Measurements from ENCODE around the gene GABRR2. TPM values are rescaled to one million over a fixed set of nuclear protein-coding genes. Genes with fewer than 3 reads are reported as not detected.
A peak's percentile ranks its signal among the peaks of the same experiment; 100 is the strongest.

Gene GABRR2
- total RNA-seq: not detected

DNA sequence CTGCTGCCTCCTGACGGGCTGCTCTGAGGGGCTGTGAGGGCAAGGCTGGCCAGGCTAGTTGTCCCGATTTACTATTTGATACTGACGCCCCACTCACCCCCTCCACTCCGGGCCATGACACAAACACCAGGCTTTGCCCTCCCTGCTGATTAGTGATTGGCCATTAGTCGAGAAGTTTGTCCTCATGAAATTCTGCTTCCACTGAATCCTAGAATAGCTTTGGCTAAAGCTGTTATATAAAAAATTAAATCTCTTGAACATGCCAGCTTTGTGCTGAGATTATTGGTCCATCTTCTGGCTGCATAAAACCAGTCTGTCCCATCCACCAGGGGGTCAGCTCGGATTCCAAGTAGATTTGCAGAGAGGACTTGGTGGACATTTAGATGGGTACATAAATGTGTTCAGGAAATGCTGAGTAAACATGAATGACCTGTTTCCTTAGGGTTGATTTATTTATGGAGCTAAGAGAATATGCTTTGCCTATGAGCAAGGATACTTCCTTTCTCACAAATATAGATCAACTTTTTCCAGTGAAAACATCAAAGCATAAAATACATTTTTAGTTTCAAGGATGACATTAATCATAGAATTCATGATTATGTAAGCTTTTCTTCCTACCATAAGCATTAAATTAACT lies at the start of gene GABRR2:
TSS of gene GABRR2 (minus strand) at position 51 of the 637 bp plus-strand sequence. CDS start 134 bp downstream, outside the sequence.
- ATAC-seq: no peak

DNA sequence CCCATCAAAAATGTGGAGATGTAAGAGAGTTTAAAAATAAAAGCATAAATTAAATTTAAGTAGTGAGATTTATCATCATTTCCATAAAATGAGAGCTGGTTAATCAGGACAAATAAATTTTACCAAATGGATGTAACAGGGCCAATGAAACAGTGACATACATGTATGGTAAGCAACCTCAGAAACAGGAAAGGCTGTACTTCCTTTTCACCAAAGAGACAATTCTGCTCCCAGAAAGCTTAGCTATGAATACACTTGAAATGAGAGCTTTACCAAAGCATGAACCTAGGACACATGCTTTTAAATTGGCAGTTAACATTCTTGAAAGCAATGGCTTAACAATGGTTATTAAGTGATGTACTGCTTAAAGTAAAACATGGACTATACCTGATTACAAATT lies 49.5 kb upstream of the GABRR2 start:
- no peak for ATAC-seq

DNA sequence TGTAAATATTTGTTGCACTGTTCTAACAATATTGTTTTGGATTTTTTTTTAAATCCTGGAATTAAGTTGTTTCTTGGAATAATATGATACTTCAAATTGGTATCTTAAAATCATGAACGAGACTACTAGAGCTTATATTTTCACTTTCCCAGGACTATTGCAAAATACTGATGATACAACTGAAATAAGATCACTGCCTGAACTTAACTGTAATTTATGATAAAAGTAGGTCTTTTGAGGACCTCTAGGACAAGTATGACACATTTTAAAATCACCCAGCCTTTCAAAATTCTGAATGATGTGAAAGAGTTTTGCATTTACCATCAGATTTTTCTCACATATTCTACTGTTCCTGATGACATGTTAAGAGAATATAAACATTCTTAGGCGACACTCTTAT lies 46.1 kb upstream of the GABRR2 start:
- no peak for ATAC-seq

DNA sequence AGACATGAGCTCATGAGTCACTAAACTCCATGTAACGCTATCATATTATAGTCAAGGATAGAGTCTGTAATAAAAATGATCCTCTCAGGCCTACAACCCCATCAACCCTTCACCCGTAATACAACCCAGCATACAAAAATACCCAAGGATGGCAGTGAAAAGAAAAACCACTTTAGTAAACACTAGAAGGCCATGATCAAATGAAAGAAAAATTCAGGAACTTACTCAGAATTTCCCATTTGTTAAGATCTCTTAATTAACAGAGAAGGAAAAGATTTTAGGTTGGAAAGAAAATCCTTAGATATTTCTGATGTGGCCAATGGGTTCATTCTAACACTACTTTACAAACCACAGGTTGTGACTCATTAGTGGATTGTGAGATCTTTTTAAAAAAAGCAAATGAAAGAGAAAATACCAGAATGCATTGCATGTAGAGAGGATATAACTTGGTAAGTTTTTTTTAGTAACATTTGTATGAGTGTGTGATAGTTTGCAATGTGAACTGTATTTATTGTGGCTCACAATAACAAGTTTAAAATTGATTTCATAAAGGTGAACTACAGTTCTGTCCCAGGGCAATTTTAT lies 45.4 kb upstream of the GABRR2 start:
- no peak for ATAC-seq

DNA sequence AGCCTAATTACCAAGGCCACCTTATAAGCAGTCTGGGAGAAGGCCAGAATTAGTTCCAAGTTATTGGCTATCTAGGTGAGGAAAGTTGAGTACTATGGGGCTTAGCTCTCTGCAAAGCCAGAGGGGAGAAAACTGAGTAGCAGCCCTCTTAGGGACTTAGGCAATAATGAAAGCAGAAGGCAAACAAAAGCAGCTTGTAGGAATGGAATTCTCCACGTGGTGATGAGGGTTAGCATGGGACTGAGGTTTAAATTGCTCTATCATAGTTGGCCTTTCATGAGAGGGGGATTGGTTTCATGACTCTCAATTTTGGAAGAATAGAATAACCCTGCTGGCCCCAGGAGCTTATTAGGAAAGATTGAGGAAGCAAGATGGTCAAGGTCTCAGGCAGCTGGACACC lies 44.5 kb upstream of the GABRR2 start:
- no peak for ATAC-seq

DNA sequence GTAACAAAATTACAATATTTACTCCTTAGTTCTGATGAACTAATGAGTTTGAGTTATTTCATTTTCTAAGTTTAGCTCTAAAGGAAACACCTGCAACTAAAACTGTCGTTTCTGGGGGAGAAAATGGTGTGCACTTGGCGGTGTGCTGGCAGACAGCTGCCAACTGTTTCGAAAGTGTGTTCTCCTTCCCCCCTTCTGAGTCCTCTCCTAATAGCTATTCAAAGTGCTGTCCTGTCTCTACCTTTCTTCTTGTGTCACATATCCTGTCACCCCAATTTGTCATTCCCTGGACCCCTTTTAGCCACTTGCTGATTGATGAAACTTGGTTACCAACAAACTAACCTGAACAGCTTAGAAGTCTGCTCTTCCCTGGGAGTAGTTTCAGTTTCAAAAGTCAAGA lies 42.3 kb upstream of the GABRR2 start:
- ATAC-seq: no peak

DNA sequence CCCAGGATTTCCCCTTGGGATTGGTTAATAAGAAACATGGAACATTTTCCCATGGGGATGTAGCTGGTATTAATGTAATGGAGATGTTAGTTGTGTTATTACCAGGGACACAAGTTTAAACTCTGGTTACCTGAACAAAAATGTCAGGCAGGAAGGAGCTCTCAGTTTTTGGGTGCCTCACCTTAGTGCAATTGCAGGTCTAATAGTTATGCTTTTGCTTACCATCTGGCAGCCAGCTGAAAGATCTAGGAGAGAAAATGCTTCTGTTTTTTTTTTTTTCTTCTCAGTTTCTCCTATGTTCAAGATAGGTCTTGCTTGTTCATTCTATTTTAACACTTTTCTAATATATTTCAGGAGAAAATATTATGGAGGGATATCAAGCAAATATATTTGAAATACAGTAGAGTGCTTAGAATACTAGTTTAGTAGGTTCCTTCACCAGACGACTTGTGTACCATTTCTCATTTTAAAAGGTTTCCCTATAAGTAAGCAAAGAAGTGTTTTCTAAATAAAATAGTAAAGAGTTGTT lies 41.6 kb upstream of the GABRR2 start:
- ATAC-seq: no peak

DNA sequence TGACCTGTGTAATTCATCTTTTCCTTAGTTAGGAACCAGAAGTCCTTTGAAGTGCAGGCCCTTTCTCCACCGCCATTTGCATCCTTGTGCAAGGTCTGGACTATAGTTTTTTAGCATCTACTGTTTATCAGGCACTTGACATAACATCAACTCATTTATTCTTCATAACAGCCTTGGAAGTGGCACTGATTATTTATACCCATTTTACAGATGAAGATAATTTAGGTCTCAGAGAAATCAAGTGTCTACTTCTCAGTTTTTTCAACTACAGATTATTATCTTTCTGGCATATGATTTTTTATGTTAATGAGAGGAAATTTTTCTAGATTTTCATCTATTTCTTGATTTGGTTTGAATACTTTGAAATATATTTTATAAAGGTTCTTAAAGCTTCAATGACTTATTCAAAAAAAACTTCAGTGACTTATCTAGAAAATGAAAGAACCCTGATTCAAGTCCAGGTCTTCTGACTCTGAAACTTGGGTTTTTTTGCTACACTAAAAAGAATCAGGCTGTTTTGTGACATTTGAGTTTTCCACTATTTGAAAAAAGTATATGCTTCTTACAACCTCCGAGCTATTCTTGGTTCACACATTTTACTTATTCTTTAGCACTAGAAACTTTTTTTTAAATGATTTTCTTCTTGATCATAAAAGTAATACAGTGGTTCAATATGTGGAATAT lies 40.6 kb upstream of the GABRR2 start:
- ATAC-seq: no peak

DNA sequence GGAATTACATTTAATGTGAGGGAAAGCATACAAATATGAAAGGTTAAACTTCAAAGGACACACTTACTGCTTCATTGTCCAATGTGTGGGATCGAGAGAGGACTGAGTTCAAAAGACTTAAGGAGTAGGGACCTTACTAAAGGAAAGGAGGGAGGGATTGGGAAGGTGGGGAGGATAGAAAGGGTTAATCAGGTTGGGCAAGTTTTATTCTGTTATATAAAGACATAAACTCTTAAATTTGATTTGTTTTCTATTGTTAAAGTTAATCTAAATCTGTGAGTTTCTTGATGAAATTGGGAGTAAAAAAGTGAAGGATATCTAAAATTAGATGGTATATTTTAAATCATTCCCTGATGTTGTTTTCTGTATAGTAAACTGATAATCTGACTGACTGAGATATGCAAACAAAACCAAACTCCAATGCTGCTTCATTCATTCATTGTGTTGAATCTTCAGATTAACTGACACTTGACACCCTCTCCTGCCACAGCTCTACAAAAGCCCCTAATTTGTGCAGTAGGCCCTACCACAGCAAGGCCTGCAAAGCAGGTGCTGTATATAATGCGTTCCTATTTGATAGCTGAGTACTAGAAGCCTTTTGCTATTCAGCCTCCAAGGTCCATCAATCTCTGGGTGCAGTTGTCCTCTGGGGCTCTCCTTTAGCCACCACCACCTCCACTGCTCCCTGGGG lies 38.7 kb upstream of the GABRR2 start:
- ATAC-seq: no peak

DNA sequence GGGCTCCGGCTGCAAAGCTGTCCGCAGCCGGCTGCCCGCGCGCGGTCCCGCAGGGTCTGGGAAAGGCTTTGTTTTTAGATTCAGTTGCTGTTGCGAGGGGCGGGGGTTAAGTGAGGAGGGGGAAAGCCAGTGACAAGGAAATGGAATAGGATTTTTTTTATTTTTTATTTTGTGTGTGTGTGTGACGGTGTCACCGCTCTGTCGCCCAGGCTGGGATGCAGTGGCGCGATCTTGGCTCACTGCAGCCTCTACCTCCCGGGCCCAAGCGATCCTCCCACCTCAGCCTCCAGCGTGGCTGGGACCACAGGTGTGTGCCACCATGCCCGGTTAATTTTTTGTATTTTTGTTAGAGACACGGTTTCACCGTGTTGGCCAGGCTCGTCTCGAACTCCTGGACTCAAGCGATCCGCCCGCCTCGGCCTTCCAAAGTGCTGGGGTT lies 38.0 kb upstream of the GABRR2 start:
- ATAC-seq: no peak

DNA sequence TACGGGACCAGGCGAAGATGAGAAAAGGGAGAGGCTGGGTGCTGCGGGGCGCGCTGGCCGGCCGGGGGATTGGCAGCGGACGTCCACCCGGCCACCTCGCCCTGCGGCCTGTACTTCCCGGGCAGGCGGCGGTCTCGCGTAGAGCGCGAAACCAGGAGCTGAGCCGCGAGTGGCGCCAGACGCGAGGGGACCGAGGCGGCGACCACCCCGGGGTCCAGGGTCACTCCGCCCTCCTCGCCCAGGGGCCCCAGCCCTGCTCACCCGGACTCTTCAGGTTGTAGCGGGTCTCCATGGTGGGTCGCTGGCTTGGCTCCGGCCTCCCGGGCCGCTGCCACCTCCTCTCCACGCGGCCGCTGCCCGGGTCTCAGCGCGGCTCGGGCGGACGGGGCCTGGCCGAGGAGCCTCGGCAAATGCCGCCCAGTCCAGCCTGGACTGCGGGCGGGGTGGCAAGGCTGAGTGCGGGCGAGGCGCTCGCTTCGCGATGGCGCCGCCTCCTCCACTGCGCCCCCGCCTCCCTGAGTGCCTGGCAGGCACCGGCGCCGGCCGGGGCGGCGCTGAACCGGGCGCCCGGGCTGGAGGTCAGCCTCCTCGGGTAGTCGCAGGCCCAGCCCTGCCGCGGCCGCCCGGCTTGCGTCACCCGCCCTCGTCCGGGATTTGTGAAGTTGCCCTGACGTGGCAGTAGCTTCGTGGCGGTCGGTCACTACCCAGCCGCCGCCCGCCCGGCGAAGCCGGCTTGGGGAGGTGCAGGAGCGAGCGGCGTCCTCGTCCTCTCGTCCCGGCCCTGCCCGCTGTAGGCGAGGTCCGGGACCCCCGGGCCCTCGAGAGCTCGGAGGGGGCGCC lies 37.4 kb upstream of the GABRR2 start, which contains the start of gene UBE2J1:
TSS of gene UBE2J1 (minus strand) at position 445 of the 840 bp plus-strand sequence. CDS start at position 292, 153 bp downstream.
- peak; percentile 98 for ATAC-seq

DNA sequence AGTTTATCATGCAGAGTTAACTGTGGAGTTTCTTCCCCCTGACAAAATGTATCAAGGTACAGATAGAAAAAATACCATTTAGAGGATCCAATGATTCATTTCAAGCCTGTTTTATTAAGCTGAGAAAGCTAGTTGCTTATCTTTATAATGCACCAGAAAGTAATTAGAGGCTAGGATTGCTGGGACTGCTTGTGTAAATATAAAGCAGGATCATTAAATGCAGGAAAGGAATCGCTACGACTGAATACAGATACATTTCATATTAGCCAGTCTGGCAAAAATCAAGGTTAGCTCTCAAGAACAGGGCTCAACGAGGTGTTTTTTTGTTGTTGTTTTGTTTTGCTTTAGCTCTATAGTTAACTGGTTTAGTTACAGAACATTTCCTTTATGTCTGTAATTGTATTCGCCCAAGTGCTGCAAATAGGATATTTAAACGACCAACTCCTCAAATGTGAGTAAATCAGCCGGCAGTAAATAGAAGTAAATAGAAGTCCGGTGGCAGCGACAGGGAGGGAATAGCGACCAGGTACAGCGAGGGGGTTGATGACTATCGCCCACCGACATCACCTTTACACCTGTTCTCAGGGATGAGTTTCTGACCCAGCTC lies 36.7 kb upstream of the GABRR2 start:
- ATAC-seq: no peak

DNA sequence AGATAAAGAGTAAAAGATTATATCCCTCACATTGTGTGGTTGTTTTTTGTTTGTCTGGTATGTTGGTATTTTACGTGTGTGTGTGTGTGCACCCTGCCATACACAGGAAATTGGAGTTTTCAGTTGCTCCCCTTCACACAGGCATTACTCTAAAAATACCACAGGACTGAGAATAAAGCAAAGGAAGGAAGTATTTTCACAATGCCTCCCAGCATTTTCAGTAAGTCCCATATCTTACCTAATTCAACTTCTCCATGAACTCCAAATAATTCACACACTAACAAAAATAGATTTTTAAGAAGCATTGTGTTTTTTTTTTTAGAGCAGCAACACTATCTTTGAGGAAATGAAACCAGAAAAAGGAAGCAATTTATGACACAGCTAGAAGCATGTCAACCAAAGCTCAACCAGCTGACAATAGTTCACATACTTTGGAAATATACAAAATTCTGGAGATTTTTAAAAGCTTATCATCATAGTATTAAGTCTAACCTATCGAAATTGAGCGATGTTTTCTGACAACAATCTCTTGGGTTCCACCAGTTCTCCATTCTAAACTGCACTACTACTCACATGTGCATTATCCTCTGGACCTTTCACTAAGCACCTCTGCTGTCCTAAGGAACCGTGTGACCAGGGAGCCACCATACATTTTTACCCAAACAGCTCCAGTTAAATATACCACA lies 35.3 kb upstream of the GABRR2 start:
- no peak for ATAC-seq

DNA sequence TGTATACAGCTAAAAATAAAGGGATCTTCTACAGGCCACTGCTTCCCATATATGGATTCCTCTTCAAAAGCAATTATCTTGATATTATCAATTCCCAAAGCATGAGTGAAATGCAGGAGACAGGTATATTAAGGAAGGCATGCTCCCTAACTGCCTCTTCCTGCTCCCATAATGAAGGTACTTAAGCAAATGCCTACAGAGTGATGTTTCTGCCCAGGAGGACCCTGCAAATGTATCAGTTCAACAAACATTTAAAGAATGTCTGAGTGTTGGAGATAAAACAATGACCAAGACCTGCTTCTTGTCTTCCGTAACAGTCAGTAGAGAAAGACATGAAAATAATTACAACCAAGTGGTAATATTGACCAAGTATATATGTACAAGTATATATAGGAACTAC lies 33.3 kb upstream of the GABRR2 start:
- ATAC-seq: no peak

DNA sequence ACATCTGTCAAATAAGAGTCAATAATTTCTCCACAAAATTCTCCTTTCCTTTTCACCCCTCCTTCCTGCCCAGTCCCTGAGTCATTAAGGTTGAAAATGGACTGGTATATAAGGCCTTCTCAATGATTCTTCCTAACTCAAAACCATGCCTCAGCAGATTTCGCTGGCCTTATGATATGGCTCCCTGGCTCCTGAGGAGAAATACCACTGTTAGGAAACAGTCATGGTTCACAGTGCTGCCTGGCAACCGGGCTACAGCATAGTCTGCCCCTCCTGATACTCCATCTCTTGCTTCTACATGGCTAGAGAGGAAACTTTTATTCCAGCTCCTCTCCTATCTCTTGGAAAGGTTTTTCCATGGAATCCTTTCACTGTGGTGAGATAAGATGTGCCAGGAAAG lies 32.7 kb upstream of the GABRR2 start:
- no peak for ATAC-seq

DNA sequence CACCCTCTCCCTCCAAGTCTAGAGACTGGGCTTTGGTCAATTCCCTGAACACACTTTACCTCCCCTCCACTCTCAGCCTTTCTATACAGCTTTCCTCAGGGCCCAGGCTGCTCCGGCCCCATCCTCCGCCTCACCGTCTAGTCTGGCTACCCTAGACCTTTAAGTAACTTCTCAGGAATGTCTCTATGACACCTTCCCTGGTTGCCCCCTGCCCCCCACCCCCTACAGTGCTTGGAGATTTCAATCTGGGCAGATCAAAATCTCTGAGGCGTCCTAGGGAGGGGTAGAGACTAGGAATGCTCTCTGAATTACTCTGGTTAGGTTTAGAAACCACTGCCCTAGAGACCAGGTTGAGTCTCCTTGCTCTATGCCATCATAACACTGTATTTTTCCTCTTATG lies 31.3 kb upstream of the GABRR2 start:
- no peak for ATAC-seq

DNA sequence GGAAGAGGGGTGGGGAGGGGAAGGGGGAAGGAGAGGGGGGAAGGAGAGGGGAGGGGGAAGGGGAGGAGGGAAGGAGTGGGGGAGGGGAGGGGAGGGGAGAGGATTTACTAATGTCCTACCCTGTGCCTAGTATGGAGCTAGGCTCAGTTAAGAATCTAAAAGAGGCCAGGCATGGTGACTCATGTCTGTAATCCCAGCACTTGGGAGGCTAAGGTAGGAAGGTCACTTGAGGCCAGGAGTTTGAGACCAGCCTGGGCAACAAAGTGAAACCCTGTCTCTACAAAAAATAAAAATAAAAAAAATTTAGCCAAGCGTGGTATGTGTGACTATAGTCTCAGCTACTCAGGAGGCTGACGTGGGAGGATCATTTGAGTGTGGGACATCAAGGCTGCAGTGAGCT lies 24.5 kb upstream of the GABRR2 start:
- ATAC-seq: no peak

DNA sequence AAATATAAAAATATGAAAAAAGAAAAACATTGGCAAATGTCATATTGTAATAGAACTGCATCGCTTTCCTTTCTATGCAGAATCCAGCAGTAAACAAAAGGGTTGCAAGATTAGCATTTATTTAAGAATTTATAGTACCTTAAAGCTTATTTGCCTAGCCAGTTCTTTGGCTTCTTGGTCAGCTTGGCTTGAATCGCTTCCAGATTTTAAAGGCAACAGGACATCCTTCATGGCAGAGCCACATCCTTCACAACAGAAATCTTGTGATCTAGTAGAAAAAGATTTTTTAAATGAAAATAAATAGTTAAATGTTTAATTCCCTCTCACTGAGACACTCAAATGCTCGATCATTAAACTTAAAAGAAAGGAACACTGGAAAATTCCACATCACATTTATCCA lies 20.1 kb upstream of the GABRR2 start:
- ATAC-seq: no peak

DNA sequence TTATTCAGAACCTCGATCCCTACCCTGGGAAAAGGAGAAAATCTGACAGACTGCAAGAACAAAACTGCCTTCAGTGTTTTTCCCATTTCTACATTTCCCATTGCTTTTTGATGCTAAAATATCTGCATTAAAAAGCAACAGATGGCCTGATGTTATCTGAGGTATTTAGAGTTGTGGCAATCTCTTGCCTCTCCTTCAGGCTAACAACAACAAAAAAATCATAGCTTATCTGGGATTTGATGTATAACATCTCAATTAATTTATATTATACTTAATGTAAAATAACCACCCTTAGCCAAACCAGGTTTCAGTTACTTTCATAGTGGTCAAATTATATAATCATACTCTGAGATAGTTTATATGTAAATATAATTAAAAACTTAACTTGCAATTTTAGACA lies 15.8 kb upstream of the GABRR2 start:
- no peak for ATAC-seq

DNA sequence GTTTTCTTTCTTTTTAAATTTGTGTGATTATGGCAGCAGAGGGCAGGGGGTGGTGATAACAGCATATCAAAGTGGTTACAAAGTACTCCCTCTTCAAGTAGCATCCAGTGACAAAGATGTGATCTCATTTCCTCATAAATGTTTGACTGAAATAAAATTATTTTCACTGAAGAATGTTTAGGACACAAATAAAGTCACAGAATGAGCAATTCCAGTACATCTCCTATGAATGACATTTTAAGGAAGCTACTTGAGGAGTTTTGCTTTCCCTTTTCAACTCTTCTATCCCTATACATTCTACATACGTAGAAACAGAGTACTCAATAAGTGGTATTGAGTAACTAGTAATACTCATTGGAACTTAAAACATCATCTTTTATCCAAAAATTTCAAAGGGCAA lies 13.9 kb upstream of the GABRR2 start:
- no peak for ATAC-seq

DNA sequence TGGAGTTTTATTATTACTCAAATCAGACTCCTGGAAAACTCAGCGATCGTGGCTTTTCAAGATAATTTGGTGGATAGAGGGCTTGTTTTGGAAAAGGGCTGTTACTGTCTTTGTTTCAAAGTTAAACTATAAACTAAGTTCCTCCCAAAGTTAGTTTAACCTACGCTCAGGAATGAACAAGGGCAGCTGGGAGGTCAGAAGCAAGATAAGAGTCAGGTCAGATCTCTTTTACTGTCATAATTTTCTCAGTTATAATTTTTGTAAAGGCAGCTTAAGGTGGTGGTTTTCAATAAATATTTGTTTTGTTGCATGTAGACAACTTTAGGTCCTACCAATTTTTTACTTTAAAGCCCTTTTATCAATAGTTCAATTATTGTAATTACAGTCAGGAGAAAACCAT lies 9.2 kb upstream of the GABRR2 start:
- no peak for ATAC-seq

All from esophagus mucosa (tissue), 1 donor.